RPMI7951 (cell line): Measurements from ENCODE around the gene NSF. TPM values are rescaled to one million over a fixed set of nuclear protein-coding genes. Genes with fewer than 3 reads are reported as not detected.
A peak's percentile ranks its signal among the peaks of the same experiment; 100 is the strongest.

ENCODE experiments used
- DNase-seq: peaks from one replicate; pipeline ENCODE4 v3.0.0-alpha.2; 2012; ENCODE audit warnings: low read depth
- total RNA-seq: library from RNA; depleted of rRNA; stranded (reverse); fragments of >200 nt; shearing (Covaris generic); gene quantifications from 2 replicates; pipeline ENCODE4 v1.2.3, GENCODE V29; 2014

The NSF gene
- total RNA-seq, 1 experiment from 2014 or later = 51.7 TPM

- no peak for DNase-seq
These were observed 127.5 kb downstream of the NSF start for GRCh38 chr17:46717999-46718398.

DNA sequence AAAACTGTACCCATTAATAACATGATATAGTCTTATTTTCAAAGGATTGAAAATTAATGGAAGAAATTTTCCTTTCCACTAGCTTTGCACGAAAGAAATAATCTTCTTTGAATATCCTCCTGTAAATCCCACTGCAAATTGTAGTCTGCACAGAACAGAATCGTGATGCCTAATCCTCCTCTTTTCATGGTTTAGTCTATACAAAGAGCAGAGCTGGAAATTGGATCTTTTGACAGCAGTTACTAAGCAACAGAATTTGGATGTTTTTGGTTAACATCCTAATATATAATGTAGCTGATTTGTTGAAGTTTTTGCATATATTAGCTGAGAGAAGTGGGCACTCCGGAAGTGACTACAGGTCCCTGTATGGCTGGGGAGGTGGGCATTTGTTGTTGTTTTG lies 129.4 kb downstream of the NSF start:
- no peak for DNase-seq

DNA sequence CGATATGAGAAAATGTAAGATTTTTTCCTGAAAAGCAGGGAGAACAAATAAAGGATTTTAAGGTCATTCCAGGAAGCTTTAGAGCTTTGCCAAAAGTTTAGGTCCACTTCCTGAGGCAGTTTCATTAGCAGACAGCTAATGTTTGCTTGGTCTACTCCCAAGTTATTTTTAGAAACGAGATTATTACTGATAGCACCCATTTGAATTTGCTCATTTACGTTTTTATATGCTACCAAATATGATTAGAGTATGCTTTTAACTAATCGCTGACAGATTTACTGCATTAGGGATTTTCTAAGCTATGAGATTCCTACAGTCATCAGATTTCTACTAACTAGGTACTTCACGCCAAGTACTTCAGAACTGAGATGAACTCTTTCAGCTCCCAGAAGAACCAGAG lies 129.9 kb downstream of the NSF start:
- no peak for DNase-seq

DNA sequence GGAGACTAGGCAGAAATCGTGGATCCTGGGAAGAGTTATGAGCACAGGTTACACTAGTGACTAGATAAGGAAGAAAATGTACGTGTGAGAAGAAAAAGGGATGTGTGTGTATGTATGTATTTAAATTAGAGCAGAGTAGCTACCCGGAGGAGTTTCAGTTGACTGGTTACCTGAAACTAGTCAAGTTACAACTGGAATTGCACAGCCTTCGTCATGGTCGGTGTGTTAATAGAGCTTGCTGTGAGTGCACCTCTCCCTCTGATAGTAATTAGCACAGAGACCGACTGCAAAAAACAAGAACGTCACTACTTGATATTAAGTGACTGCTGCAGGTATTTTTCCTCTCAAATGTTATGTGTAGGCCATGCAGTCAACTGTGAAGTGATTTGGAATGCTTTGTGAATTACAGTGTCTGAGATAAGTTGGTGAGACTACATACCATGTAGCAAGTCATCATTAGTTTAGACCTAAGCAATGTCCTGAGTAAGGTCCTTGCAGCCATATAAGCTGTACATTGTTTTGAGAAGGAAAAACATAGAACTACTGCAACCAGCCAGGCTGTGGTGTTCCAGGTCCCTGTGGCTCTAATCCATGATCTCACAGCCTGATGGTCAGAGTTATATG lies 132.3 kb downstream of the NSF start:
- DNase-seq = no peak

DNA sequence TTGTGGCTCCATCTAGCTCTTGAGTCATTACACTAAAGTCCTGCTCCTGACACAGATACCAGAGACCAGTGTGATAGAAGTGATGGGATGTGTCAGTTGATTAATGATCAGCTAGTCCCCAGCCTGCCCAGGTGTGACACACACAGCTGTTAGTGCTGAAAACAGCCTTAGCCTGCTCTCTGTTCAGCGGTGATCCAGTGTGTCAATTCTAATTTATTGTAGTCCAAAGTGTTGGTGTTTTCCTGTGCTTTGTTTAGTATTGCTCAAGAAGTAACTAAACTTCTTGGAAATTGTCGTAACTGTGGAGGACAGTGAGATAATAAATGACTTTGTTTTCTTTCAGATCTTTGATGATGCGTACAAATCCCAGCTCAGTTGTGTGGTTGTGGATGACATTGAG lies 135.7 kb downstream of the NSF start:
- no peak for DNase-seq

DNA sequence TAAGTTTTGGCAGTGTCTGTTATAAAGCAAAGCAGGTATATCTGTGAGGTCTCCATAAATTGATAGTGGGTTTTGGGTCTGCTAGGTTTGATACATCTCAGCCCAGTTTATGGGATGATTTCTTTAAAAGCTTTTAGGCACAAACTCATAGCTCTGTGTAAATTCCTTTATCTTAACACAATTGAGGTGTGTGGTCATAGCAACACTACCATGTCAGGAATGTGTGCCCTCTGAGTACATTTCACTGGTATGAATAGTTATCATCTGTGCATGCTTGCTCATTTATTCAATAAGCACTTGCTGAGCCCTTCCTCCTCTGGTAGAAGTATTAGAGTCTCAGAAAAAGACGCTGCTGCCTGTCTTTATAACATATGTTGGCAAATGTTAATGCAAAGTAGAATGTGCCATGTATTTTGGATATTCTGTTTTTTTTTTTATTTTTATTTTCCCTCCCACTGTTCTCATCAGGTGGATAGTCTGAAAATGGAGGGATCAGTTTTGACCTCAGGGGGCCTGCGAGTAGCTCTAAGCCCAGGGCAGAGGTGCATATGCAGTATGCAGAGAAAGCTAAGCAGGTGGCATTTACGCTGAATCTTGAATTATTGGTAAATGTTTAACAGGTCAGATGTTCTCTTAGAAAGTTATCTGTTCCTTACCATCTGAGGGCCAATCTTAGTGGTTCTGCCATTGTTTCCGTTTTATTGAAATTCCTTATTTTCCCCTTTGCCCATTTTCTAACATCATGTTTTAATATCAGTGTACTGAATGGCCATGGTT lies 137.3 kb downstream of the NSF start:
- peak; percentile 22 for DNase-seq

- DNase-seq = no peak
These were observed 139.6 kb downstream of the NSF start for GRCh38 chr17:46730026-46730425.

DNA sequence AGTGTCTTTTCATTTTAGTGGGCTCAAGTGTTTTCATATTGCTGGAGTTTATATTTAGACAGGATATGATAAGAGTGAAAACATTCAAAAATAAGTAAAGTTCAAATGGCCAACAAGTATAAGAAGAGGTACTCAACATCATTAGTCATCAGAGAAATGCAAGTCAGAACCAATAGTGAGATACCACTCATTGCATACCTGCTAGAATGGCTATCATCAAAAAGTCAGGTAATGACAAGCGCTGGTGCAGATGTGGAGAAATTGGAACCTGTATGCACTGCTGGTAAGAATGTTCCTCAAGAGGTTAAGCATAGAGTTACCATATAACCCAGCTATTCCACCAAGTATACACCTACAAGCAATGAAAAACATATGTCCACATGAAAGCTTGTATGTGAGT lies 140.2 kb downstream of the NSF start:
- no peak for DNase-seq

DNA sequence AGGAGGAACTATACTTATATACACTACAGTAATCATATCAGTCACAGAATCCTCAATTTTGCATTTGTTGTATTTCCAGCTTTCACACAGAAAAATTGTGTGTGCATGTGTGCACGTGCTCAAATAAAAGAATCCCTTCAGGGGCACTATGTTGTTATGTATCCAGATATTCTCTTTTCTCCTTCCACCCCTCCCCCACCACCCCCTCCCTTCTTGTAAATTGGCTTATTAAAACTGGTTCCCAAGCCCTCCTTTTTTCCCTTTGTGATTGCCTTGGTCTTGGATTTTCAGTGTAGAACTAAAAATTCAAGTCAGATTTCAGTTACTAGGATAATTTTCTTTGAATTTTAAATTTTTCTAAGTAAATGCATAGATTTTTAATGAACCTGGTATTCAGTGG lies 141.7 kb downstream of the NSF start:
- DNase-seq = no peak

DNA sequence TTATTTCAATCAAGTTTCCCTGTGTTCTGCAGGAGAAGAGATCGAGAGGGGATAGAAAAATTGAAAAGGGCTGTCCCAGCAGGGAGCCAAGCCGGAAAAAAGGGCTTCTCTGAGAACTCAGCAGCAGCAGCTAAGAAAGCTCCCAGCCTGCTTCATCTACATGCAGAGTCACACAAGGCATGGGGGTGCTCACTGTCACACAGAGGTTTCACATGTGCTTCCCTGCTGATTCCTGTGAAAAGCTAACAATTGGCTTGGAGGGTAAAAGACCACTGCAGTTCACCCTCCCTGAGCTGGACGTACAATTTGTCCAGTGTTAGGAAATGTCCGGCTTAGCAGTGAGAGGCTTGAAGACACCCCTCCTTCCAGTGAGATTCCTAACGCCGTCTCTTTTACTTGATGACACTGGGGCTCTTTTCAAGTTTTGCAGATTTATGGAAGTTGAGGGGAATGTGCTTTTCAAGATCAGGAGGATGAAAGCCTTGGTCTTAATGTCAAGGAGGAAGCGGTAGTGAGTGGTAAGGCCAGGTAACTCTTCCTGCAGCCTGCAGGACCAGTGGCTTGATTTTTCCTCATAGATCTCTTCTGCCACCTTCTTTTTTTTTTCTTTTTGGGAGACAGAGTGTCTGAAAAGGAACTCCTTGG lies 142.4 kb downstream of the NSF start:
- no peak for DNase-seq

- DNase-seq = peak; percentile 42
These were observed 143.5 kb downstream of the NSF start for GRCh38 chr17:46733837-46734475.

DNA sequence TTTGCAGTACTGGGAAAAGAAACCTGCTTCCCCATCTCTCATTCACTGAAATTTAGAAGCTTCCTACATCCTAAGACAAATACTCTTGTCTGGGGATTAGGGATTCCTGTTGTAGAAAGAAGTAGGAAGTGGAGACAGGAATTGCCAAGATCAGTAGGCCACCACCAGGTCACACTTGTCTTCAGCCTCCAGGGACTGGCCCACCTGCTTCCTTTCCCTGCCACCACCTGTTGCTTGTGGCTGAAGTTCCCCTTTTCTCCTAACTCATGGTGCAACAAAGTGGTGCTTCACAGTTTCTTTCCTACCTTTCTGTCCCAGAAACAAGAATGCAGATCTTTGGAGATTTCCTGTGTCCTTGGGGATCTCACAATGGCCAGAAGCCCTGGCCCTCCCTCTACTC lies 145.6 kb downstream of the NSF start:
- no peak for DNase-seq

GRCh38 chr17:46737326-46737725 lies 146.9 kb downstream of the NSF start:
- DNase-seq = no peak

GRCh38 chr17:46738544-46738943 lies 148.1 kb downstream of the NSF start:
- no peak for DNase-seq

GRCh38 chr17:46739982-46740381 lies 149.5 kb downstream of the NSF start:
- no peak for DNase-seq

DNA sequence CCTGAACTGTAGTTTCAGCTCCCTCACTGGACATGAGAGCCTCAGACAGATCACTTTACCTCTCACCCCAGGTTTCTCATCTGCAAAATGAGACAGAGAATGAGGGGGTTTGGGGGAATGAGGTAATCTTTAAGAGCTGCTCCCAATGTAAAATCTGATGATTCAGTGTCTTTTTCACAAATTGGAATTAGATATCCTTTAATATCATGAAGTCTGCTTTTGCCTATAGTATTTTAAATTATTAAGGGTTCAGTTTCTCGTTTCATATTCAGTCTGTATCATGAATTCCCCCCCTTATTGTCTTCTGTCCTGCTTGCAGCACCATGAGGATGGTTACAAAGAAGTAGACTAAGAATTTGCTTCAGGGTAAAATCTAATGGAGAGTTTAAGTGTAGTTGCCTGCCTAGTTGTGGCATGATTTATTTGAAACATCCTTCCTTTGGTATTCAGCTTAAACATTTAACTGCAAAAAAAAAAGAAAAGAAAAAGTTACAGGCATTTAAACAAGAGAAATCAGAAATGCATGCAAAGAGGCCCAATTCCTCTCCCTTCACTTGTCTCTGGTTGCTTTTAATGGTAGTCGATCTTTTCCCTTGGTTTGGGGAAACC lies 150.8 kb downstream of the NSF start:
- peak; percentile 13 for DNase-seq

DNA sequence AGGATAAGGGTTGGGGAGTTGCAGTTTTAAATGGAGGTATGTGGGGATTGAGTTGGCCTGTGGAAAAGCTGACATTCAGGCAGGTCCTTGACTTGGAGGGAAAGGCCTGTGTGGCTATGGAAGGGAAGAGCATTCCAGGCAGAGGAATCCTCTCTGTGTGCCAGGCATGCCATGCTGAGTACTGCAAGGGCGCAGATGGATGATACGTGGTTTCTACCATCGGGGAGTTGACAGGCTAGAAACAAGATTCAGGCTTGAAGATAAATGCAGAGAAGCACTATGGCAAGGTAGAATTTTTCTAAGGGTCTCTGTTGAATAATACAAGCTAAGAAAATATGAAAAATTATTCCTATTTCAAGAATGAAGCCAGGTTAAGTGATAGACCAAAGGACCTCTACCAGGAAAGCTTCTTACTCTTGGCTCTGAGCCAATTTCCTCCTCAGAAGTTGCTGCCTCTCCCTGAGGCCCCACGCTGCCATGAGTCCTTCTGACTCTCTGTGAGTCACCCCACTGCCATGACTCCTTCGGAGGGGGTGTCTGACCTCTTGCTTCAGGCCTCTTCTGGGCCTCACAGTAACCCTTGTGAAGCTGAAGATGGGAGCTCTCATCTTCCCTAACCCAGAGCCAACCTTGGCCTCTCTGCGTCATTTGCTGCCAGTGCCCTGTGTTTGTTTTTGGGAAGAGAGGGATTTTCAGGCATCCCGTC lies 152.2 kb downstream of the NSF start:
- DNase-seq = peak; percentile 94

DNA sequence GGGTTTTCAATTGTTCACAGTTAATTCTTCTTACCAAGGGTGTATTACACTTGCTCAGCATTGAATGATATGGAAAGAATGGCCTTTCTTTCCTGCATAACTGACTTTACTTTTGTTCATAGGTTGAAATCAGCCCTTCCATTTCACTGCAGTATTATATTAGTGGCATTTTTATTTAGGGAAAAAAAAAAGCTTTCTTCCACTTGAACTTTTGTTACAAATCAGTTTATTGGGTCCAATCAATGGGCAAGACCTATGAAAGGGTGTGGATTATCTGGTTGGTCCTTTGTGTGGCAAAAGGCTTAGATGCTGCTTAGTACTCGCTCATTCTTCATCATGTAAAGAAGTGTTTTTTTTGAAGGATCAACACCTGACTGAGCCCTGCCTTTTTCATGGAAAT lies 154.0 kb downstream of the NSF start:
- no peak for DNase-seq

- DNase-seq = no peak
These were observed 154.9 kb downstream of the NSF start for GRCh38 chr17:46745376-46745775.

DNA sequence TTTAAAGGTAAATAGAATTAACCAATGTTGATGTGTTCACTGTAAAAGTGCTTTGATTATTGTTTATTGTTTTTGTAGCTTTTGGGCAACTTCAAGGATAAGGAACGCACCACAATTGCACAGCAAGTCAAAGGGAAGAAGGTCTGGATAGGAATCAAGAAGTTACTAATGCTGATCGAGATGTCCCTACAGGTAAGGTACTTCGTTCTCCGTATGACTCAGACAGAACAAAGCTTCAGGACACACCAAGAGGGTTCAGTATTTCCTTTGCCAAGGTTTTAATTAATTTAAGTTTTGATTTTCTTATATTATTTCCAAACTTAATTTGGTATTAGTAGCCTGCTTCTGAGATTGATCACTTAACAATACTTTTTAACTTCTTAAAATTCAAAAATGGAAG lies 161.0 kb downstream of the NSF start:
- no peak for DNase-seq

- no peak for DNase-seq
These were observed 163.3 kb downstream of the NSF start for GRCh38 chr17:46753776-46754175.
